Measurements from ENCODE around the gene SH3BP1. TPM values are rescaled to one million over a fixed set of nuclear protein-coding genes. Genes with fewer than 3 reads are reported as not detected.

SH3BP1 gene
- total and polyA plus RNA-seq, 2 donors (not counting 1 experiment from before 2014, with no cell fraction given), result 2.9 to 3.1 TPM

GRCh38 chr22:37664249-37665101, 25.0 kb downstream of the SH3BP1 start:
- no peak overlapping the region for H3K27ac ChIP-seq (ENCODE audit: insufficient read depth, low read length)

DNA sequence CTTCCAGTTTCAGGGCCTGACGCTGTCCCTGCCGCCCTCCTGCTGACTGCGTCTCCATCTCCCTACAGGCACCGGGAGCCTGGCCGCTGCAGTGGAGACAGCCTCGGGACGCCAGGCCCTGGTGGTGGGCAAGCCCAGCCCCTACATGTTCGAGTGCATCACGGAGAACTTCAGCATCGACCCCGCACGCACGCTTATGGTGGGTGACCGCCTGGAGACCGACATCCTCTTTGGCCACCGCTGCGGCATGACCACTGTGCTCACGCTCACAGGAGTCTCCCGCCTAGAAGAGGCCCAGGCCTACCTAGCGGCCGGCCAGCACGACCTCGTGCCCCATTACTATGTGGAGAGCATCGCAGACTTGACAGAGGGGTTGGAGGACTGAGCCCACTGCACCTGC, 26.0 kb downstream of the SH3BP1 start:
- Histone ChIP-seq H3K27me3 (ENCODE audit: control insufficient read depth, insufficient read depth, low read length) (no peaks in the 10 kb centered on the region), H3K4me2 (ENCODE audit: extremely low read depth, insufficient read depth, low read length) (no peak overlapping the region), H3K4me1 (ENCODE audit: control insufficient read depth, extremely low read depth, insufficient read depth, low read length) (peaks cover 15% of the 10 kb centered on the region), H3K79me2 (ENCODE audit: control insufficient read depth, insufficient read depth, low read length) (peaks cover 34% of the 10 kb centered on the region), H3K9ac (ENCODE audit: insufficient read depth, low read length) (no peak overlapping the region), H4K20me1 (ENCODE audit: control insufficient read depth, extremely low read depth, insufficient read depth, low read length) (no peaks in the 10 kb centered on the region), H3K9me3 (ENCODE audit: control insufficient read depth, insufficient read depth, low read depth, low read length) (no peaks in the 10 kb centered on the region), H2AFZ (ENCODE audit: low read length) (no peak overlapping the region), H3K4me3 (replicated peaks in 1 of 4; ENCODE audit: control extremely low read depth in 1 of 4, insufficient read depth in 1 of 4, low read depth in 3 of 4, low read length in 4 of 4) (no peak overlapping the region), H3K36me3 (ENCODE audit: control insufficient read depth, insufficient read depth, low read length) (peaks cover 8% of the 10 kb centered on the region), H3K27ac (ENCODE audit: insufficient read depth, low read length) (no peak overlapping the region)
- TF ChIP-seq, protein P1, sequence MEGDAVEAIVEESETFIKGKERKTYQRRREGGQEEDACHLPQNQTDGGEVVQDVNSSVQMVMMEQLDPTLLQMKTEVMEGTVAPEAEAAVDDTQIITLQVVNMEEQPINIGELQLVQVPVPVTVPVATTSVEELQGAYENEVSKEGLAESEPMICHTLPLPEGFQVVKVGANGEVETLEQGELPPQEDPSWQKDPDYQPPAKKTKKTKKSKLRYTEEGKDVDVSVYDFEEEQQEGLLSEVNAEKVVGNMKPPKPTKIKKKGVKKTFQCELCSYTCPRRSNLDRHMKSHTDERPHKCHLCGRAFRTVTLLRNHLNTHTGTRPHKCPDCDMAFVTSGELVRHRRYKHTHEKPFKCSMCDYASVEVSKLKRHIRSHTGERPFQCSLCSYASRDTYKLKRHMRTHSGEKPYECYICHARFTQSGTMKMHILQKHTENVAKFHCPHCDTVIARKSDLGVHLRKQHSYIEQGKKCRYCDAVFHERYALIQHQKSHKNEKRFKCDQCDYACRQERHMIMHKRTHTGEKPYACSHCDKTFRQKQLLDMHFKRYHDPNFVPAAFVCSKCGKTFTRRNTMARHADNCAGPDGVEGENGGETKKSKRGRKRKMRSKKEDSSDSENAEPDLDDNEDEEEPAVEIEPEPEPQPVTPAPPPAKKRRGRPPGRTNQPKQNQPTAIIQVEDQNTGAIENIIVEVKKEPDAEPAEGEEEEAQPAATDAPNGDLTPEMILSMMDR (conservative IDR thresholded peaks at IDR 0.05 in 1 of 2, IDR thresholded peaks at IDR 0.05 in 1 of 2; ENCODE audit: low read depth in 1 of 2, low read length in 2 of 2), result no peak
- no peak for TF ChIP-seq EZH2 (IDR thresholded peaks at IDR 0.05; ENCODE audit: low read length, missing control alignments)
- DNase-seq (ENCODE audit: low read depth in 2 of 2), result no peak

More at GRCh38 chr22:37664249-37665101, 25.0 kb downstream of the SH3BP1 start:
- Histone ChIP-seq H3K27me3 (ENCODE audit: control insufficient read depth, insufficient read depth, low read length) (no peaks in the 10 kb centered on the region), H3K4me3 (replicated peaks in 1 of 4; ENCODE audit: control extremely low read depth in 1 of 4, insufficient read depth in 1 of 4, low read depth in 3 of 4, low read length in 4 of 4) (no peak overlapping the region), H3K36me3 (ENCODE audit: control insufficient read depth, insufficient read depth, low read length) (peaks cover 8% of the 10 kb centered on the region), H3K4me1 (ENCODE audit: control insufficient read depth, extremely low read depth, insufficient read depth, low read length) (peaks cover 23% of the 10 kb centered on the region), H4K20me1 (ENCODE audit: control insufficient read depth, extremely low read depth, insufficient read depth, low read length) (no peaks in the 10 kb centered on the region), H3K9ac (ENCODE audit: insufficient read depth, low read length) (no peak overlapping the region), H3K9me3 (ENCODE audit: control insufficient read depth, insufficient read depth, low read depth, low read length) (no peaks in the 10 kb centered on the region), H2AFZ (ENCODE audit: low read length) (no peak overlapping the region), H3K4me2 (ENCODE audit: extremely low read depth, insufficient read depth, low read length) (no peak overlapping the region), H3K79me2 (ENCODE audit: control insufficient read depth, insufficient read depth, low read length) (peaks cover 45% of the 10 kb centered on the region)
- TF ChIP-seq, protein P1 (conservative IDR thresholded peaks at IDR 0.05 in 1 of 2, IDR thresholded peaks at IDR 0.05 in 1 of 2; ENCODE audit: low read depth in 1 of 2, low read length in 2 of 2), result no peak
- no peak for DNase-seq (ENCODE audit: low read depth in 2 of 2)

DNA sequence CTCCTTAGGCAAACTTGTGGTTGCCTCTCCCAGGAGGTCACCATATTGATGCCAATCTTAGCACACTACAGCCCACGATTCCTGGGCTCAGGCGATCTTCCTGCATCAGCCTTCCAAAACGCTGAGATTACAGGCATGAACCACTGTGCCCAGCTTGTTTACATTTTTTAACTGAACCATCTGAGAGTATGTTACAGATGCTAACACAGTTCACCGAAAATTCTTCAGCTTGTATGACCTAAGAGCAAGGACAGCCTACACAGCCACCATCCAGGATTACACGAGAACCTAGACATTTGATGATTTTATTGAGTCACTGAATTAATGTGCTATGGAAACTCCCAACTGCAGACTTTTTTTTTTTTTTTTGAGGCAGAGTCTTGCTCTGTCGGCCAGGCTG, 30.1 kb downstream of the SH3BP1 start:
- peaks cover 12% of the 10 kb centered on the region for H3K79me2 ChIP-seq (ENCODE audit: control insufficient read depth, insufficient read depth, low read length)
- H4K20me1 ChIP-seq (ENCODE audit: control insufficient read depth, extremely low read depth, insufficient read depth, low read length), result no peaks in the 10 kb centered on the region
- no peak overlapping the region for H3K4me2 ChIP-seq (ENCODE audit: extremely low read depth, insufficient read depth, low read length)
- H2AFZ ChIP-seq (ENCODE audit: low read length), result no peak overlapping the region
- TF ChIP-seq, protein P1 (conservative IDR thresholded peaks at IDR 0.05 in 1 of 2, IDR thresholded peaks at IDR 0.05 in 1 of 2; ENCODE audit: low read depth in 1 of 2, low read length in 2 of 2), result no peak
- no peak for TF ChIP-seq EZH2 (IDR thresholded peaks at IDR 0.05; ENCODE audit: low read length, missing control alignments)
- no peaks in the 10 kb centered on the region for H3K27me3 ChIP-seq (ENCODE audit: control insufficient read depth, insufficient read depth, low read length)
- H3K27ac ChIP-seq (ENCODE audit: insufficient read depth, low read length), result peak overlapping the region; percentile 58
- H3K9ac ChIP-seq (ENCODE audit: insufficient read depth, low read length), result no peak overlapping the region
- DNase-seq (ENCODE audit: low read depth in 2 of 2), result peak; percentile 25 to 73
- H3K4me3 ChIP-seq (replicated peaks in 1 of 4; ENCODE audit: control extremely low read depth in 1 of 4, insufficient read depth in 1 of 4, low read depth in 3 of 4, low read length in 4 of 4), result no peak overlapping the region
- H3K4me1 ChIP-seq (ENCODE audit: control insufficient read depth, extremely low read depth, insufficient read depth, low read length), result peaks cover 2% of the 10 kb centered on the region
- H3K36me3 ChIP-seq (ENCODE audit: control insufficient read depth, insufficient read depth, low read length), result peaks cover 8% of the 10 kb centered on the region
- no peaks in the 10 kb centered on the region for H3K9me3 ChIP-seq (ENCODE audit: control insufficient read depth, insufficient read depth, low read depth, low read length)
